CD4-positive, alpha-beta T cell treated with Interleukin-21 for 1 hour (primary cell): ENCODE data around the gene EIF1B.
A peak's percentile ranks its signal among the peaks of the same experiment; 100 is the strongest.
"Not testable (repeated sequence)": the region's sequence is repeated elsewhere in the genome, so short reads cannot be mapped to it uniquely, and the experiment has no call there.

Experiments
- DNase-seq: peaks from one replicate; pipeline ENCODE4 v3.0.0-alpha.2; 2020

The EIF1B gene

DNA sequence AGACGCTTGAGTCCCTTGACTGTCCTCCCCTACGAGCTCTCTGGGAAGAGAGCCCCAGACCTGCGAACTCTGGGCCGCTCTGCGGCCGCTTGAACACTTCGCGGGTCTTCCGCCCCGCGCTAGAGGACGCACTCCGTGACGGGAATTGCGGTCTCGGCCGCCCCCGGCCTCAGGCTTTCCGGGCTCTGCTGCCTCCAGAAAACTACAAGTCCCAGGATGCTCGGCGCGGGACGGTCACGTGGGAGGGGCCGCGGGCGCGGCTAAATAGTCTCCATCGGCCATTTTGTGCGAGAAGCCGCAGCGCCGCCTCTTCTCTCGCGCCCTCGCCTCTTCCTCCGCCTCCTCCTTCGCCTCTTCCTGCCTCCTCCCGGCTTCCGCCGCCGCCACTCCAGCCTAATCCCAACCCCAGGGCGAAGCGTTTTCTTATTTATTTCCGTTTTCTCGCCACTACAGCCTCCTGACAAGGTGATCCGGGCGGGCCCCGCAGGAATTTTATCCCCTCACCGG, at the start of gene EIF1B:
TSS of gene EIF1B (plus strand) at position 290 of the 507 bp plus-strand sequence. CDS start 235 bp downstream, outside the sequence.
- peak; percentile 98 for DNase-seq

DNA sequence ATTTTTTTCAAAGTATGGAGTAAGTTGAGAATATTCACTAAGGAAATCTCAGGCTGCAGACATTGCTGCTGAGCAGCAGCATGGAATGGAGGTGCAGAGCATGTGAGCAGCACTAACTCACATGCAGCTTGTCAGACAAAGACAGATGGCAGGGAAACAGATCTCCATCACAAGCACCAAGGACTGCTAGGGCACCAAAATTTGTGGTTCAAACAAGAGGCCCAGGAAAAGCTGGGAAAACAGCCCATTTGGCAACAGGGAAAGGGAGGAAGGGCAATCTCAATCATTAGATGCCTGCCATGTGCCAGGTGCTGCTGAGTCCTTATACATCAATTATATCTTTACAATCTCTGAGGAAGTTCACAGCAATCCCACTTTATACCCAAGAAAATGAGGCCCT, 47.2 kb upstream of the EIF1B start:
- no peak for DNase-seq

DNA sequence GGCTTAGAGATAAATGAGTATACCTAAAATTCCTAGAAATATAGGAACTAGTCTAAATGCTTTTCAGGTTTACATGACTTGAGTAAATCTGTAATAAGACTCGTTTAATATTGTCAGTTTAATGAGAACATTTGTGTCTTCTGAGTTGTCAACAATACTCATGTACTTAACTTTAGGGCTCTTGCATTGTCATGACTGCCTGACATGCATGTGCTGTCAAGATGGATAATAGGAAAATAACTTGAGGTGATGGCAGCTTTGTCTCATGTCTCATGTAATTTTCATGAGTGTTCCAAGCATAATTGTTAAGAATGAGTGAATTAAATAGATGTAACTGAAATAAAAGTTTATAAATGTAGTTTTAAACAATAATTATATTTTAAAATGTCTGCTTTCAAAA, 45.1 kb upstream of the EIF1B start:
- DNase-seq = no peak

DNA sequence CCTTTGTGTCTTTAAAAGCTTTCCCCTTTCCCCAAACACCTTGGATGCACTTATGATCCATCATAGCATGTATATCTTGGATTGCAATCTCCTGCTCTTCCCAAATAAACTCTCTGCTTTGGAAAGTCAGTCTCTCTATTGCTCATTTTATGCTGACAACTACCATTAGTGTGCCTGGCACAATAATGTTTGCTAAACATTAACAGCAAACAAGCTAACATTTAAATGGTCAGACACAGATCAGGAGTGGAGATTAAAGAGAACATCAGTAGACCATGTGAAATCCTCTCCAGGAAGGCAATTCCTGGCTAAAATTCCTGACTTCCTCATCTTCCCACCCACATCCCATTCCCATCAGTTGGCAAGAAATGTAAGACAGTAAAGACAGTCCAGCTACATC, 44.3 kb upstream of the EIF1B start:
- no peak for DNase-seq

DNA sequence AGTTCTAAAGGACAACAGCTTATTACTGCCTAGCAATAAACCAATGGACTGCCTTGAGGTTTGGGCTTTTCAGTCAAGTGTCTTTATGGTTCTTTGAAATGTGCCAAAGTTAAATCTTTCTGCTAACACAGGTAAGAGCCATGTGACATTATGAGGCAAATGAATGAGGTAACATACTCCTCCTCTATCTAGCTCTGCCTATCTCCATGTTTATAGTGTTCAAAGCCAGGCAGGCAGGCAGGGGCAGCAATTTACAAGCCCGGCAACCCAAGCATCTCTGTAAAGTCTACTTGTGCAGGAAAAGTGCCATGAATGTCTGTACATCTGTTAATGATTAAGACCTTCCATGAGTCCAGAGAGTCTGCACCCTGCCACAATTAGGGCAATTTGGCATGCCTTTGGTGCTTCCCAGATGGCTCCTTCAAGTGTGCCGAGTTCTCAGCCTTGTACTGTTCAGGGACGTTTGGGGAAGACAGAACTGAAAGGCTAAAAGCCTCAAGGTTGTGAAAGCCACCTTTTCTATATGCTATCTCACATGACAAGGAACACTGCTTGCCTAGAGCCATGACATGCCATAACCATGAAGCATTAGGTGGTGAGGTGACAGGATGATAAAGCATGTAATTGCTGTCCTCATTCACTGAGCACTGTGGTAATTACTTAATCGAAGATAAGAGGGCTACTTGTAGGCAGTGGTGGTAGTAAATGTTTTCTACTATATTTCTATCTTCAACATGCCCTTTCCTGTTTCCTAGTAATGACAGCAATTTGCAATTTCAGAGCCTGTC, 41.4 kb upstream of the EIF1B start:
- DNase-seq = no peak

DNA sequence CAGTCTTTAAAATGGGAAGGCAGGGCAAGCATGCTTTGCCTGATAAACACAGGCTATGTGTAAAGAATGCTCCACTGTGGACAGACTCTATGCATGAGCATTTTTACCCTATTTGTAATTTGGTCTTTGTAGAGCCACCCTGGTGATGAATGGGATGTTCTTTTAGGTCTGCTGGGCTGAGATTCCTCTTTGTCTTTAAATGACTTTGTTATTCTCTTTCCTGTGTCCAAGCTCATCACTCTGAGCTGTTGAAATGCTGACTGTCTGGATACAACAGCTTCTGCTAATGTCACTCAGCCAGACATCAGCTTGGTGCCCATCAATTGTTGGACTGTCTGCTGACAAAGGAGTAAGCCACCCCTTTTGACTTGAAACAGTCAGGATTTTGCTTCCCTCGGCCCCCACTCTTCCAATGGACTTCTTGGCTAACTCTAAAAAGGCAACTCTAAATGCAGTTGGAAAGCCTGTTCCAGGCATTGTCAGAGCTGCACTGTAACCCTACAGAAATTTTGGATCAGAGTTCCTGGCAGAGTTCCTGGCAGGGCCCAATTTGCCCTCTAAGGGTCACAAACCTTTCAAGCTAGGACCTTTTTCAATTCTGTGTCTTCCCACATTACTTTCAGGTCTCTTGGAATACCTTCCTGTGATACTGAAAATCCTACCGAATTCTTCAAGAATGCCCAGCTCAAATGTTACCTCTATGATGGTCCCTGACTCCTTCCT, 40.5 kb upstream of the EIF1B start:
- DNase-seq = no peak

DNA sequence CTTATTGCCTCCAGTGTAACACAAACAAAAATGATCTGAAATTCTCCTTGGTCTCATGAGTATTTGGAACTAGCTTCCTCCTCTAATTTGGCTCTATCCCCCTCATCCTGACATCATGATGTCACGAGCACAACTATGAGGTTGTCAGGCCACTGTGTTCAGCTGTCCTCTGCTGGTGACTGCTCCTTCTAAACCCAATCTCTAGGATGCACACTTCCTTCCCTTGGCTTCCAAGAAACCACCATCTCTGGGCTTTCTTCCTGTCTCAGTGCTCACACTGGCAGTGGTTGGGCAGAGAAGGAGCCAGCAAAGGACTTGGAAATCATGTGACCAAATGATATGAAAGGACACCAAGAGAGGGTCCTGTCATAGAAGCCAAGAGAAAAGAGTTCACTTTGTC, 30.7 kb upstream of the EIF1B start:
- no peak for DNase-seq

DNA sequence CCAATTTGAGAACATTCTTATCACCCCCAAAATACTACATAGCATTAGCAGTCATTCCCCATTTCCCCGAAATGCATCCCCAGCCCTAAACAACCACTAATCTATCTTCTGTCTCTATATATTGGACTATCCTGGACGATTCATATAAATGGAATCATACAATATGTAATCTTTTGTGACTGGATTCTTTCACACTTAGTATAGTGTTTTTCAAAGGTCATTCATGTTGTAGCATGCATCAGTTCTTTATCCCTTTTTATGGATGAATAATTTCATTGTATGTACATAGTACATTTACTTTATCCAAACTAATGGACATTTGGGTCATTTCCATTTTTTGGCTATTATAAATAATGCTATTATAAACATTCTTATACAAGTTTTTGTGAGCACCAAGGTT, 27.5 kb upstream of the EIF1B start:
- DNase-seq = no peak

DNA sequence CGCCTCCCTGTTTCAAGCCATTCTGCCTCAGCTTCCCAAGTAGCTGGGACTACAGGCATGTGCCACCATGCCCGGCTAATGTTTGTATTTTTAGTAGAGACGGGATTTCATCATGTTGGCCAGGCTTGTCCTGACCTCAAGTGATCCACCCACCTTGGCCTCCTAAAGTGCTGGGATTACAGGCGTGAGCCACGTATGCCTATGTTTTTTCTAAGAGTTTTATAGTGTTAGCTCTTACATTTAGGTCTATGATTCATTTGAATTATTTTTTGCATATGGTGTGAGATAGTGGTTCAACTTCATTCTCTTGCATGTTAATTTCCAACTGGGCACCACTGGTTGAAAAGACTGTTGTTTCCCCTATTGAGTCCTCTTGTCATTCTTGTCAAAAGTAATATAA, 26.4 kb upstream of the EIF1B start:
- not testable (repeated sequence) for DNase-seq

DNA sequence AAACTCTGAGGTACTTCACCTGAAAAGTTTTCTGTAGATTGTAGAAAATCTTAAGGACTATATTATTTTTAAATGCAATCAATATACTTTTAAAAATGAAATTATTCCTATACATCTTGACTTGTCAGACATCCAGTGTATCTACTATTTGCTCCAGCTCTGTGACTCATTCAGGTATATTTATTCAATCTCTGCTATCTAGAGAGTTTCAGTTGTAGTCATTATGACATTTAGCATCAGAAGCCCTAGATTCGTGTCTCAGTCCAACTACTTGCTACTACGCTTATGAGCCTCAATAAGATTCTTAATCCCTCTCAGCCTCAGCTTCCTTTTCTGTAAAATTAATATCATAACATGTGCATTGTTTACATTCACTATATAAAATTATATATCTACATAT, 22.3 kb upstream of the EIF1B start:
- DNase-seq = no peak

DNA sequence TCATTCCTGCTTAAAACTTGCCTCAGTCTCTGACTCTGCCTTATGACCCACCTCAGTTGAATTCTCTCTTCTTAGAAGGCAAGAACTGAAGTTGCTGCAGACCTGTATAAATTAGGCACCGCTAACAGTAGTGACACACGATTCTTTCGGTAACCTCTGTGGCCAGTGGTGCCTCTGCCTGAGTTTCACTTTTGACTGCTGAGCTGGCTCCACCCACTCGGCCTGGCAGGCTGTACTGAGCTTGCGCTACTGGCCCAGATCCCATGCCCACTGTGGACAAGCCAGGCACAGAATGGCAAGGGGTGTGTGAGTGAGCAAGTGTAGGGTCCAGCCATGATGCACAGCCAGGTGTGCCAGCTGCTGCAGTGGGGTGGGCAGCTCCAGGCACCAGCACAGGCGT, 19.1 kb upstream of the EIF1B start:
- DNase-seq = peak; percentile 40

DNA sequence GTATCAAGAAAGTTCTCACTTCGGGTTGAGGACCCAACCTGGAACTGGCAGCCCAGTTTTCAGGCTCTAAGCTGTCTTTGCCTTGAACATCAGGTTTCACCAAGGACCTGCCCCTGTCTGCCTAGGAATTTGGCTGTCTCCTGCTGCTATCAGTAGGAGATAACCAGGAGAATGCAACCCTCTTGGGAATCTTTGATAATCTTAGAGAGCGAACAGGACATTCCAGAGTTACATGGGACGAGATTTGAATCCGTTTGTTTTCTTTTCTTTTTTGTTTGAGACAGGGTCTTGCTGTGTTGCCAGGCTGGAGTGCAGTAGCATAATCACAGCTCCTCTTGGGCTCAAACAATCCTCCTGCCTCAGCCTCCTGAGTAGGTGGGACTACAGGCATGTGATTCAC, 18.0 kb upstream of the EIF1B start:
- DNase-seq = no peak

DNA sequence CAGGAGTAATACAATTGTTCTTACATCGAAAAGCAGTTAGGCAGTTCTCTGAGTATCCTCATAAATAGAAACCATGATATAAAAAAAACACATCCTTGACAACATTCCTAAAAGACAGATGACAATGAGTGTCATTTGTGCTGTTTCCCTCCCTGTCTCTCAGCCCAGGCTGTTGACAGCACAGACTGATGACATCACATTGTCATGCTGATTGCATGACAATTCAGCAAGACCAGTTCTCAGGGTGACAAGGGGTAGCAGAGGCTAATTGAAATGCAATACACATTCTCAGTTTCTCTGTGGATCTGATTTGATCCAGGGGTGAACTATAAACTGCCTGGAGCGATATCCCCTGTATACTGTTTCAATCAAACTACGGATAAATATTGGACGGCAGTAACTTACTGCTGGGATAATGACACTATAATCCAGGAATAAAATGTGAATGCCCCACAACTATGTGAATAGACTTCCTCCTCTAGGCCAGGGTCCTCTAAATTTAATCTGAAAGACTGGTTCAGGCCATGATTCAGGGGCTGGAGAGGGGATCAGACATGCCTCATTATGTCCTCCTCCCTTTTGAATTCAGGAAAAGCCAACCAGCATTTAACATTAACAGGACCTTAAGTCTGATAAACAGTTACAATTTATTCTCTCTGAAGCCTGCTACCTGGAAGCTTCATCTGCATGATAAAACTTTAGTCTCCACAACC, 16.7 kb upstream of the EIF1B start:
- DNase-seq = no peak

DNA sequence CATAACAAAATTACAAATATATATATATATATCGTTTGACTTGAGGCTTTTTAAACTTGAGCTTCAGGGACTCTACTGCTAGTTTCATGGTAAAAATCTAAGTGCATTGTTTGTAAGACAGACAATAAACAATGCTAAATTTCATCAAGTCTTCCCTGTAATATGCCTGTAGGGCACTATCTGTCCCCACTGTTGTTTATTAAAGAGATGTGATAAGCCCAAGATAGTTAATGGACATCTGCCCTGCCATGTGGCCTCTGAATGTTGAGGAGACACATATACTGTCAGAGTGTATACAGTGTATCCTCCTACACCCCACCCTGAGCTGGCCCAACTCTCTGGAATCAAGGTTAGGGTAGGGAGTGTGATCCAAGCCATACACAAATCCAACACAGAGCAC, 15.1 kb upstream of the EIF1B start:
- DNase-seq = no peak

DNA sequence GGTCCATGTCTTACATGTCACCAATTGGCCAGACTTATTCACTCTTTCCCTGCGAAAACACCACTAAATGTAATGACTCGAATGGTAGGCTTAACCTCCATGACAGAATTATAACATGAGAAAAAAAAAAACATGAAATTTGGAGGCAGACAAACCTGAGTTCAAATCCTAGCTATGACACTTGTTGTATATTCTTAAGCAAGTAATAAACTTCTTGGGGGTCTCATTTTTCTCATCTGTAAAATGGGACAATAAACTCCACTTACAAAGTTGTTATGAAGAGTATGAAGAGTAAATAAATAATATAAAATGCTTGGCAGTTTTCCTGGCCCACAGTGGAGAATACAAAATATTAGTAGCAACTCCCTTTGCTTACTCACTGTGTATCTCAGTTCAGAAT, 11.4 kb upstream of the EIF1B start:
- no peak for DNase-seq

DNA sequence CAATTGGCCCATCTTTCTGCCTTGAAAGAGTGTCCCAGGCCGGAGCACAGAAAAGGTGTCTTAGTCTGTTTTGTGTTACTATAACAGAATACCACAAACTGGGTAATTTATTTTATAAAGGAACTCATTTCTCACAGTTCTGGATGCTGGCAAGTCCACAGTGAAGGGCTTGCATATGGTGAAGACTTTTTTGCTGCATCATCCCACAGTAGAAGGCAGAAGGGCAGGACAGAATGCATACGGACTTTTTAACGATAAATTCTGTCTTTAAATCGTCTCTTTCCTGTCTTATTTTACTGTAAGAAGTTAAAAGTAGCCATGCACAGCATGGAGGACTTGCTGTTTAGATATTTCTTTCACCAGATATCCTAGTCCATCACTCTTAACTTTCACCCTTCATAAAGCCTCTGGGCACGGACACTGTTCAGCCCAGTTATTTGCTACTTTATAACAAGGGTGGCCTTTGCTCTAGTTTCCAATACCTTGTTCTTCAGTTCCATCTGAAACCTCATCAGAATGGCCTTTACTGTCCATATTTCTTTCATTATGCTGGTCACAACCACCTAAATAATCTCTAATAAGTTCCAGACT, 10.3 kb upstream of the EIF1B start:
- no peak for DNase-seq

DNA sequence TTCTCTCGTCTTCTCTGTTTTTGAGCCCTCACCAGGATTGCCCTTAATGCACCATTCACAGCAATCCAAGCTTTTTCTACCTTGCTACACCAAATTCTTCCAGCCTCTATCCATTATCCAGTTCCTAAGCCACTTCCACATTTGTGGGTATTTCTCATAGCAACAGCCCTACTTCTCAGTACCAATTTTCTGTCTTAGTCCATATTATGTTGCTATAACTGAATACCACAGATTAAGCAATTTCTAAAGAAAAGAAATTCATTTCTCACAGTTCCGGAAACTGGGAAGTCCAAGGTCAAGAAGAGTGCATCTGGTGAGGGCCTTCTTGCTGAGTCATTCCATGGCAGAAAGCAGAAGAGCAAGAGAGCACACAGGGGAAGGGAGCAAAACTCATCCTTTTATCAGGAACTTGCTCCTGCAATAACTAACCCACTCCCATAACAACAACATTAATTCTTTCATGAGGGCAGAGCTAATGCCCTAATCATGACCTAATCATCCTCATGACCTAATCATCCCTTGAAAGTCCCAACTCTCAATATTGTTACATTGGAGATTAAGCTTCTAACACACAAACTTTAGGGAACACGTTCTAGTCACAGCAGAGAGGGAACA, 9.7 kb upstream of the EIF1B start:
- peak; percentile 13 for DNase-seq

DNA sequence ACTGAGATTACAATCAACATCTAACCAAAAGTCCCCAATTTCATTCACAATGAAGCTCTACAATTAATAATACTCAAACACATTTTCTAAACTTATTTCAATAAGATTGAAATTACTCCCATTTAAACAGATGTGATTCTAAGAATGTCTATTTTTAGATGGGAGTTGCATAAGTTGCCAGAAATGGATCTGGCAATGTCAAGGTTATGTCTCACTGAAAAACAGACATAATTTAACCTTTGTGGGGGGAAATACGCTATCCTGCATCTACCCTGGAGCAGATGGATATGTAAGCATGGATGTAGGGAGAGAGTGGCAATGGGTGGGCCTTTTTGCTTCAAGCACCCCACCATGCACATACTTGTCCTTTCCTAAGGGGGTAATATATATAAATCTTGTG, 6.7 kb upstream of the EIF1B start:
- DNase-seq = no peak

DNA sequence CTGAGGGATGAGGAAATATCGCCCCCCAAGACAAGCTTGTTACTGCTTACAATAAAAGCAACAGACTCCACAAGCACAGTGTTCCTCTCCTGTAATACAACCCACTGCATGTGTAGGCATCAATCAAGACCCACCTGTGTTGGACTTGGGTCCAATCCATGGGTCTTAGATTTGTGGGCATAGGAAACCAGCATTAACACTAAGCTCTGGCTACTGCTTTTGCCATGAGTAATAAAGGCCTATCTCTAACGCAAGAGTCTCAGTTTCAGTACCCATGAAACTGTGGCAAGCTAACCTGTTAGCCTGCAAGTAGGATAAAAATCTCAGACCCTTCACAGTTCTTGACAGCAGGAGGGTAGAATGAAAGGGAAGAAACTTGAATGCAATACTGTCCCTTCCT, 5.2 kb upstream of the EIF1B start:
- DNase-seq = no peak

DNA sequence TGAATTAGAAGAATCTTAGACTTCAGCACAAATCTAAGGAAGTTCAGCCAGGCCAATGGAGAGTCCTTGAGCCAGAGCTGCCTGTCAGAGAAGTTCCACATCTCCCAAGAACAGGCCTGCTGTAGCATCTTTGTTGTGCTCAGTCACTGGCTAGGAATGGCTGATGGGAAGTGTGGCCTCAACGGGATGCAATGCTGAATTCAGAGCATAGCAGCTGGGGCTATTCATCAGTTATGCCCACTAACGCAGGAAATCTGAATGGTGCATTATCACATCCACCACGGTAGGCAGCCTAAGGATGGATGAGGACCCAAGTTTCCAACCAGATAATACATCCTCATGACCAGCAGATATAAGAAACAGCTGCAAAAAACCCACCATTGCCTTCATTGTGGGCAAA, 3.2 kb upstream of the EIF1B start:
- DNase-seq = no peak

DNA sequence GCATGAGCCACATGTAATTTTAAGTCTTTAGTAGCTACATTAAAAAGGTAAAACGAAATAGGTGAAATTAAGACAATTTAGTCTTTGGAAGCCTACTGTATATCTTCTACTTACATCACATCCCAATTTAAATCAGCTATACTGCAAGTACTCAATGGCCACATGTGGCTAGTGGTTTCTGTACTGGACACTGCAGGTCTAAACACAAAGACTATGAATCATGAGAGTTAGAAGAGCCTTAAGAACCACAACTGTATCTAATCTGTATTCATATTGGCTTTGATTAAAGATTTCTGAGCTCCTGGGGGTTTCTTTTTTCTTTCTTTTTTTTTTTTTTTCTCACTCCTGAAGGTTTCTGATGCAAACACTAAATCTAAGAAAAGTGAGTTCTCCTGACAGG, 2.3 kb upstream of the EIF1B start:
- no peak for DNase-seq

DNA sequence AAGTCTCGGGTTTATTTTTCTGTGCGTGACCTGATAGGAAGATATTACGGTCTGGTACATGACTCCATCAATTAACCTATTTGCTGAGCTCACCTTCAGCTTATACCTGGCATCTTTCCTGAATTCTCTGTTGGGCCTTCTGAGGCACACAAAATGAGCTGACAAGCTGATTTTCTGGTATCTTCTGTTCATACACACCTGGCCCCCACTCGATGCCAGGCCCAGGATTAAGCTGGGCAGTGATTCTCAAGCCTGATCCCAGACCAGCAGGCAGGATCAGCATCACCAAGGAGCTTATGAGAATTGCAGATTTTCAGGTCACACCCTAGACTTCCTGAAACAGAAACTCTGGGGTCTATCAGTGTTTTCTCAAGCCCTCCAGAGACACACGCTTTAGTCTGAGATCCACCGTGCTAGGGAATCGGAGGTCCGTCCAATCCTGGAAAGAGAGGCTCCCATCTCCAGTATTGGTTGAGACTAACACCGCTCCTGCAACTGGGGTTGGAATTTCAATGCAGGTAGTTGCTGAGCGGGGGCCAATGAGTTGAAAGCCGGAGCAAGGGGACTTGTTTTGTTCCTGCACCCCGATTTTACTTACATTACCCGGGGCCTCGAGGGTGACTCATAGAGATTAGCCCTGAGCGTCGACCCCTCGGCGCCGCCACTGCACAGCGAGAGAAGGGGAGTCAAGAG, 636 bp upstream of the EIF1B start:
- DNase-seq = no peak
